Measurements from ENCODE around the gene PHF20. TPM values are rescaled to one million over a fixed set of nuclear protein-coding genes. Genes with fewer than 3 reads are reported as not detected.

Gene PHF20
- polyA plus RNA-seq, 3 donors = 54.7 to 78.2 (median 73.6) TPM

- no peak overlapping the region for H3K4me2 ChIP-seq (replicated peaks; ENCODE audit: extremely low read depth, low read length, poor library complexity, severe bottlenecking)
- H2AFZ ChIP-seq (ENCODE audit: insufficient read depth, low read depth, low read length, poor library complexity, severe bottlenecking) = no peak overlapping the region
- no peak overlapping the region for H3K4me3 ChIP-seq (replicated peaks in 1 of 3; ENCODE audit: low read depth in 2 of 3, low read length in 3 of 3)
- peaks cover 25% of the 10 kb centered on the region for H3K79me2 ChIP-seq (ENCODE audit: insufficient read depth, low read length)
- intact Hi-C loops (cut with micrococcal nuclease) = no loop called here
- DNase-seq = no peak
- no peak overlapping the region for H3K4me3 Mint-ChIP-seq
- no CpG with 5 or more reads among the region's 2 CpGs for WGBS (ENCODE audit: insufficient coverage)
- H3K36me3 Mint-ChIP-seq = peaks cover 36 to 76% of the 10 kb centered on the region in 2 donors
- H3K9me3 ChIP-seq (replicated peaks in 1 of 2; ENCODE audit: control insufficient read depth in 1 of 2, insufficient read depth in 1 of 2, low read length in 2 of 2) = no peaks in the 10 kb centered on the region
- no peak overlapping the region for H3K27ac ChIP-seq (ENCODE audit: low read depth in 1 of 2, low read length in 2 of 2)
- H3K9me3 Mint-ChIP-seq = no peaks in the 10 kb centered on the region
- no peaks in the 10 kb centered on the region for H3K27me3 ChIP-seq (ENCODE audit: control insufficient read depth in 2 of 2, insufficient read depth in 2 of 2, low read length in 2 of 2)
- TF ChIP-seq, protein P1, sequence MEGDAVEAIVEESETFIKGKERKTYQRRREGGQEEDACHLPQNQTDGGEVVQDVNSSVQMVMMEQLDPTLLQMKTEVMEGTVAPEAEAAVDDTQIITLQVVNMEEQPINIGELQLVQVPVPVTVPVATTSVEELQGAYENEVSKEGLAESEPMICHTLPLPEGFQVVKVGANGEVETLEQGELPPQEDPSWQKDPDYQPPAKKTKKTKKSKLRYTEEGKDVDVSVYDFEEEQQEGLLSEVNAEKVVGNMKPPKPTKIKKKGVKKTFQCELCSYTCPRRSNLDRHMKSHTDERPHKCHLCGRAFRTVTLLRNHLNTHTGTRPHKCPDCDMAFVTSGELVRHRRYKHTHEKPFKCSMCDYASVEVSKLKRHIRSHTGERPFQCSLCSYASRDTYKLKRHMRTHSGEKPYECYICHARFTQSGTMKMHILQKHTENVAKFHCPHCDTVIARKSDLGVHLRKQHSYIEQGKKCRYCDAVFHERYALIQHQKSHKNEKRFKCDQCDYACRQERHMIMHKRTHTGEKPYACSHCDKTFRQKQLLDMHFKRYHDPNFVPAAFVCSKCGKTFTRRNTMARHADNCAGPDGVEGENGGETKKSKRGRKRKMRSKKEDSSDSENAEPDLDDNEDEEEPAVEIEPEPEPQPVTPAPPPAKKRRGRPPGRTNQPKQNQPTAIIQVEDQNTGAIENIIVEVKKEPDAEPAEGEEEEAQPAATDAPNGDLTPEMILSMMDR (IDR thresholded peaks at IDR 0.05) = no peak
- H3K4me1 Mint-ChIP-seq = no peaks in the 10 kb centered on the region
- H3K9ac ChIP-seq (ENCODE audit: insufficient read depth, low read length, poor library complexity, severe bottlenecking) = no peak overlapping the region
- H3K27me3 Mint-ChIP-seq (ENCODE audit: low read depth in 3 of 3) = no peaks in the 10 kb centered on the region
- H3K27ac Mint-ChIP-seq = no peak overlapping the region
- peaks cover 64% of the 10 kb centered on the region for H4K20me1 ChIP-seq (ENCODE audit: insufficient read depth, low read length)
- H3K36me3 ChIP-seq (replicated peaks in 1 of 2; ENCODE audit: control insufficient read depth in 1 of 2, insufficient read depth in 2 of 2, low read length in 2 of 2) = peaks cover 32 to 69% of the 10 kb centered on the region in 2 donors
- no peaks in the 10 kb centered on the region for H3K4me1 ChIP-seq (ENCODE audit: control insufficient read depth in 1 of 2, insufficient read depth in 2 of 2, low read length in 2 of 2)
These were observed 36.1 kb downstream of the PHF20 start for GRCh38 chr20:35807877-35808276.

DNA sequence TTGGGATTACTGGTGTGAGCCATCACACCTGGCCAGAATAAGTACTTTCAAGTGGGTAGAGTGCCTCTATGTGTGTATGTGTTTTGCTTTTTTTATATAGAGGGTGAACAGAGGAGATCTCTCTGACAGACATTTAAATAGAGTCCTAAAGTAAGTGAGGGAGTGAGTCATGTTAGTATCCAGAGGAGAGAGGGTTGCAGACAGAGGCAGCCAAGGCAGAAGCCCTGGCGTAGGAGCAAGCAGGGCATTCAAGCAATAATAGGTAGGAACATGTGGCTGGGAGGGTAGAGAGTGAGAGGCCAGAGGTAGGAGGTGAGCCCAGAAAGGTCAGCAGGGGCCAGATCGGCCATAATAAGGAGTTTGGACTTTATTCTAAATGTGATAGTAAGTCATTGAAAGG lies 48.9 kb downstream of the PHF20 start:
- intact Hi-C loops (cut with micrococcal nuclease) = no loop called here
- Histone ChIP-seq H4K20me1 (ENCODE audit: insufficient read depth, low read length) (peaks cover 75% of the 10 kb centered on the region), H3K9ac (ENCODE audit: insufficient read depth, low read length, poor library complexity, severe bottlenecking) (no peak overlapping the region), H3K4me2 (replicated peaks; ENCODE audit: extremely low read depth, low read length, poor library complexity, severe bottlenecking) (no peak overlapping the region), H3K4me3 (replicated peaks in 1 of 3; ENCODE audit: low read depth in 2 of 3, low read length in 3 of 3) (no peak overlapping the region), H3K4me1 (ENCODE audit: control insufficient read depth in 1 of 2, insufficient read depth in 2 of 2, low read length in 2 of 2) (no peaks in the 10 kb centered on the region), H3K36me3 (replicated peaks in 1 of 2; ENCODE audit: control insufficient read depth in 1 of 2, insufficient read depth in 2 of 2, low read length in 2 of 2) (peaks cover 14 to 66% of the 10 kb centered on the region in 2 donors), H3K27me3 (ENCODE audit: control insufficient read depth in 2 of 2, insufficient read depth in 2 of 2, low read length in 2 of 2) (no peaks in the 10 kb centered on the region), H3K27ac (ENCODE audit: low read depth in 1 of 2, low read length in 2 of 2) (no peak overlapping the region), H3K9me3 (replicated peaks in 1 of 2; ENCODE audit: control insufficient read depth in 1 of 2, insufficient read depth in 1 of 2, low read length in 2 of 2) (no peaks in the 10 kb centered on the region), H3K79me2 (ENCODE audit: insufficient read depth, low read length) (peaks cover 17% of the 10 kb centered on the region), H2AFZ (ENCODE audit: insufficient read depth, low read depth, low read length, poor library complexity, severe bottlenecking) (no peak overlapping the region)
- no peaks in the 10 kb centered on the region for H3K4me1 Mint-ChIP-seq
- H3K4me3 Mint-ChIP-seq = no peak overlapping the region
- peaks cover 36 to 54% of the 10 kb centered on the region in 2 donors for H3K36me3 Mint-ChIP-seq
- TF ChIP-seq, protein P1 (IDR thresholded peaks at IDR 0.05) = no peak
- H3K27me3 Mint-ChIP-seq (ENCODE audit: low read depth in 3 of 3) = peaks cover 0 to 2% (median 0%) of the 10 kb centered on the region in 3 donors
- H3K27ac Mint-ChIP-seq = peak overlapping the region in 2 of 7 donors; percentile 23 to 63
- H3K9me3 Mint-ChIP-seq = no peaks in the 10 kb centered on the region
- no peak for DNase-seq
- WGBS (ENCODE audit: insufficient coverage) = 94% methylated on average over 2 of the region's 2 CpGs
